DOHH2 (cell line): ENCODE results near the gene CRNKL1.

Experiments
- H3F3A ChIP-seq: fragments of 200-600 bp; sonication (generic), shearing (Covaris generic); 2 replicates; pipeline ENCODE4 v1.6.0; 2016; ENCODE audit warnings: antibody characterized with exemption, mild to moderate bottlenecking; ENCODE audit not compliant: control insufficient read depth, insufficient read depth
- H3K27ac ChIP-seq: fragments of 200-600 bp; sonication (generic); 2 replicates; pipeline ENCODE4 v1.5.1; 2014; ENCODE audit warnings: low read depth, mild to moderate bottlenecking, low read length, moderate library complexity
- H3K27me3 ChIP-seq: fragments of 200-600 bp; sonication (generic); 2 replicates; pipeline ENCODE4 v1.6.1; 2014; ENCODE audit warnings: mild to moderate bottlenecking, low read length, mixed read lengths; ENCODE audit not compliant: control insufficient read depth
- H3K36me3 ChIP-seq: fragments of 200-600 bp; sonication (generic); 2 replicates; pipeline ENCODE4 v1.6.1; 2014; ENCODE audit warnings: mild to moderate bottlenecking, low read length, moderate library complexity, mixed read lengths; ENCODE audit not compliant: control insufficient read depth
- H3K4me1 ChIP-seq: fragments of 200-600 bp; sonication (generic); 2 replicates; pipeline ENCODE4 v1.6.1; 2014; ENCODE audit warnings: mild to moderate bottlenecking, low read length, mixed read lengths; ENCODE audit not compliant: control insufficient read depth
- H3K4me2 ChIP-seq: fragments of 200-600 bp; sonication (generic); 2 replicates; pipeline ENCODE4 v1.6.0; 2014; ENCODE audit warnings: mild to moderate bottlenecking, low read length, moderate library complexity
- H3K4me3 ChIP-seq: fragments of 200-600 bp; sonication (generic); 2 replicates; pipeline ENCODE4 v1.5.1; 2014; ENCODE audit warnings: mild to moderate bottlenecking, low read length, mixed read lengths
- H3K79me2 ChIP-seq: fragments of 200-600 bp; sonication (generic); 2 replicates; pipeline ENCODE4 v1.6.1; 2014; ENCODE audit warnings: mild to moderate bottlenecking, low read length, mixed read lengths; ENCODE audit not compliant: control insufficient read depth
- H3K9me2 ChIP-seq: fragments of 200-600 bp; sonication (generic); replicated peaks from 2 replicates; pipeline ENCODE4 v1.6.1; 2014; ENCODE audit warnings: mild to moderate bottlenecking, low read length, mixed read lengths; ENCODE audit not compliant: control insufficient read depth
- H3K9me3 ChIP-seq: fragments of 200-600 bp; sonication (generic); 2 replicates; pipeline ENCODE4 v1.6.1; 2014; ENCODE audit warnings: antibody characterized with exemption, low read length, mixed read lengths; ENCODE audit not compliant: control insufficient read depth, insufficient read depth
- H4K20me1 ChIP-seq: fragments of 200-600 bp; sonication (generic); 2 replicates; pipeline ENCODE4 v1.6.0; 2014; ENCODE audit warnings: low read depth, mild to moderate bottlenecking, antibody characterized with exemption, low read length, moderate library complexity; ENCODE audit not compliant: control insufficient read depth, insufficient read depth
- EZH2phosphoT487 ChIP-seq: fragments of 200-600 bp; sonication (generic); IDR thresholded peaks from 2 replicates; pipeline ENCODE4 v1.6.1; 2017; ENCODE audit warnings: borderline replicate concordance, mild to moderate bottlenecking, antibody characterized with exemption, low read length, moderate library complexity, mixed read lengths
- TF ChIP-seq, protein P1 (sequence below): fragments of 200-600 bp; sonication (generic); IDR thresholded peaks from one replicate; pipeline ENCODE4 v1.5.1; 2014; ENCODE audit warnings: antibody characterized with exemption, mild to moderate bottlenecking, low read depth, low read length; ENCODE audit not compliant: poor library complexity, severe bottlenecking

CRNKL1 gene

DNA sequence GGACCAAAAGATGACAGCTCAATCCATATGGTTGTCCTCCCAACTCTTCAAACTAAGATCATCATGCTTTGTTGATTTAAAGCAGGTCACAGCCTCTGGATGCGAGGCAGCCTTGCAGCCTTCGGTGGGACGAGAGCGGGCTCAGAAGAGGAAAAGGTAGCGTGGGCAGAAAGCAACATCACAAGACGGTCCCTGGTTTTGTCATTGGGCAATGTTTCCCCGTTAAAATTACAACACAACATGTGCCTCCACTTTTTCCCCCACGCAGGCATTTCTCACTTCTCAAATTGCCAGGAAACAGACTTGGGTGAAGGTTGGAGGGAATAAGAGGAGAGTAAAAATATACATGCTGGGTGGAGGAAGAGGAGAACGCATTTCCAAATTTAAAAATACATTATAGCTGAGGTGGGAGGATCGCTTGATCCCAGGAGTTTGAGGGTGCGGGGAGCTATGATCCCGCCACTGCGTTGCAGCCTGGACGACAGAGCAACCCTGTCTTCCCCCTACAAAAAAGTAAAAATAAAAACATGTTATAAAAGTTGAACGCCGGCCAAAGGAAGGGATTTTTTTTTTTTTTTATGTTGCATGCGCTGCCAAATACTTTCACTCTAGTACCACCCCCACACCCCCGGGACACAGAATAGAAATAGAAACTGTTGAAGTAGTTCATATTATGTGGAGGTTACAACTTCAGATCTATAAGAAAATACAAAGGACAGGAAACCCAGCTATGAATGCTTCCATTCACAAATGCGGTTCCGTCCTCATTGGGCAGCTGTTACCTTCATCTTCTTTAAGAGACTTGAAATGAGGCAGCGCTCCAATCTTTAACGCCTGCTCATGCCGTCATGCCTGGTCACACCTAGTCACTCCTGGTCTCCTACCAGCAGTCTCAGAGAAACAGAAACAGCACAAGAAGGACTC, 49.0 kb downstream of the CRNKL1 start:
- Histone ChIP-seq H3K9me2 (no peaks in the 10 kb centered on the region), H3K4me3 (no peak overlapping the region), H3F3A (no peaks in the 10 kb centered on the region), H3K27ac (no peak overlapping the region), H3K9me3 (no peaks in the 10 kb centered on the region), H3K79me2 (no peaks in the 10 kb centered on the region), H3K4me1 (no peaks in the 10 kb centered on the region), H3K27me3 (peaks cover 46% of the 10 kb centered on the region), H3K4me2 (no peak overlapping the region), H3K36me3 (no peaks in the 10 kb centered on the region), H4K20me1 (no peaks in the 10 kb centered on the region)
- no peak for TF ChIP-seq EZH2phosphoT487
- TF ChIP-seq, protein P1, sequence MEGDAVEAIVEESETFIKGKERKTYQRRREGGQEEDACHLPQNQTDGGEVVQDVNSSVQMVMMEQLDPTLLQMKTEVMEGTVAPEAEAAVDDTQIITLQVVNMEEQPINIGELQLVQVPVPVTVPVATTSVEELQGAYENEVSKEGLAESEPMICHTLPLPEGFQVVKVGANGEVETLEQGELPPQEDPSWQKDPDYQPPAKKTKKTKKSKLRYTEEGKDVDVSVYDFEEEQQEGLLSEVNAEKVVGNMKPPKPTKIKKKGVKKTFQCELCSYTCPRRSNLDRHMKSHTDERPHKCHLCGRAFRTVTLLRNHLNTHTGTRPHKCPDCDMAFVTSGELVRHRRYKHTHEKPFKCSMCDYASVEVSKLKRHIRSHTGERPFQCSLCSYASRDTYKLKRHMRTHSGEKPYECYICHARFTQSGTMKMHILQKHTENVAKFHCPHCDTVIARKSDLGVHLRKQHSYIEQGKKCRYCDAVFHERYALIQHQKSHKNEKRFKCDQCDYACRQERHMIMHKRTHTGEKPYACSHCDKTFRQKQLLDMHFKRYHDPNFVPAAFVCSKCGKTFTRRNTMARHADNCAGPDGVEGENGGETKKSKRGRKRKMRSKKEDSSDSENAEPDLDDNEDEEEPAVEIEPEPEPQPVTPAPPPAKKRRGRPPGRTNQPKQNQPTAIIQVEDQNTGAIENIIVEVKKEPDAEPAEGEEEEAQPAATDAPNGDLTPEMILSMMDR = no peak

DNA sequence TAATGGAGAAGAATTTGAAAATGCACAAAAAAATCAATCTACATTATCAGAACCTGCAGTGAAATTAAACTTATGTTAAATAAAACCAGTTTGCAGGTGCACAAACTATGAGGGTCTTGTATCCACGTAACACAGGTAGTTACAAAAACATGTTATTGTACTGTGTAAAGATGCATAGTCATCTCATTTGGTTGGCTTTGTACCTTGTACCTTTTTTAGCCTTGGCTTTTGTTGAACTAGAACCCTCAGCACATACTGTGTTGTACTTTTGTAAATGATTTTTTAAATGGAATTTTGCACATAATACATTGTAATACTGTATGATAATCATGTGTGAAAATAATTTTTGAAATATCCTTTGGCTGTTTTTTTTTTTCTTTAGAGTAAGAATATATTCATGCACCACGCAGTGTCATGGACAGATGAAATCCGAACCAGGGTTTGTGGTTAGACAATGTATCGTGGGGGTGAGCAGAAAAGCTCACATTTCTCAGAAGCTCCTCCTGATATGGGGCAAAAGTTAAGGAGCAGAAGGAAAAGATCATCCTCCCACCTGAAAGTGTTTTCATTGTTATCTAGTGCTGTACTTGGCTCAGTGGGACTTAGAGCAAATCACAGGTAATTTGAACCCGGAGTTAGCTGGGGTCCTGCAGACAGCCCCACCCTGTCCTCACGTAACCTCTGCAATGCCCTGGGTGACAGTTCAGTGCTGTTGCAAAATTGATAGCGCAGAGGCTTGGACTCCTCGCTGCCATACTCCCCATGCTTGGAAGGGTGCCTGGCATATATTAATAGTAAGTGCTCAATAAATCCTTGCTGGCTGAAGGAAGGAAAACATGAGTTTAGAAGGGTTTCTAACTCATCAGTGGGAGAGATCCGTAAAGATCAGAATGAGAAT, 49.9 kb downstream of the CRNKL1 start:
- Histone ChIP-seq H3K9me3 (no peaks in the 10 kb centered on the region), H3F3A (no peaks in the 10 kb centered on the region), H3K36me3 (no peaks in the 10 kb centered on the region), H3K27me3 (peaks cover 46% of the 10 kb centered on the region), H3K4me1 (no peaks in the 10 kb centered on the region), H3K27ac (no peak overlapping the region), H4K20me1 (no peaks in the 10 kb centered on the region), H3K4me2 (no peak overlapping the region), H3K4me3 (no peak overlapping the region), H3K9me2 (no peaks in the 10 kb centered on the region), H3K79me2 (no peaks in the 10 kb centered on the region)
- TF ChIP-seq EZH2phosphoT487 = no peak
- TF ChIP-seq, protein P1 = no peak

DNA sequence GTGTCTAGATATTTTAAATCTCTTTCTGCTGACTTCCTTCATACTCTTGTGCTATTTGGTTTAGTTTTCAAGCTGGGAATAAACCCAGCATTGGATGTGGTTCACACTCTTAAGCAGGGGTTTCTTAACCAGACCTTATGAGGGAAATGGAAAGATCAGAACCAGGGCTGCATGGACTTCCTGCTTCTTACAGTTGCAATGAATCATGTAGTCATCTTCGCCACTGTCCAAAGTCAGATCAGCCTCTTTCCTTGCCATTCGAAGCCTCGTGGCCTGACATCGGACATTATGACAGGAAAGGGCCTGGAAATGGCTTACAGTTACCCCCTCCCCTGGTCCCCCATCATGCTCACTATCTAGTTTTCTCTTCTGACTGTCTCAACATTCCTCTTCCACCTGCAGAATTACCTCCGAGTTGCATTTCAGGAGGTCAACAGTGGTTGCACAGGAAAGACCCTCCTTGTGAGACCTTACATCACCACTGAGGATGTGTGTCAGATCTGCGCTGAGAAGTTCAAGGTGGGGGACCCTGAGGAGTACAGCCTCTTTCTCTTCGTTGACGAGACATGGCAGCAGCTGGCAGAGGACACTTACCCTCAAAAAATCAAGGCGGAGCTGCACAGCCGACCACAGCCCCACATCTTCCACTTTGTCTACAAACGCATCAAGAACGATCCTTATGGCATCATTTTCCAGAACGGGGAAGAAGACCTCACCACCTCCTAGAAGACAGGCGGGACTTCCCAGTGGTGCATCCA, 51.9 kb downstream of the CRNKL1 start:
- Histone ChIP-seq H3K79me2 (no peaks in the 10 kb centered on the region), H3K36me3 (no peaks in the 10 kb centered on the region), H3K4me3 (no peak overlapping the region), H3K9me3 (no peaks in the 10 kb centered on the region), H3K4me1 (no peaks in the 10 kb centered on the region), H3F3A (no peaks in the 10 kb centered on the region), H3K4me2 (no peak overlapping the region), H3K27me3 (peaks cover 46% of the 10 kb centered on the region), H3K27ac (no peak overlapping the region), H4K20me1 (no peaks in the 10 kb centered on the region), H3K9me2 (no peaks in the 10 kb centered on the region)
- TF ChIP-seq, protein P1 = no peak
- no peak for TF ChIP-seq EZH2phosphoT487
